DOHH2 (cell line): ENCODE results near the gene ZBTB44.

Source experiments
- H3F3A ChIP-seq: fragments of 200-600 bp; sonication (generic), shearing (Covaris generic); 2 replicates; pipeline ENCODE4 v1.6.0; 2016; ENCODE audit warnings: antibody characterized with exemption, mild to moderate bottlenecking; ENCODE audit not compliant: control insufficient read depth, insufficient read depth
- H3K27ac ChIP-seq: fragments of 200-600 bp; sonication (generic); 2 replicates; pipeline ENCODE4 v1.5.1; 2014; ENCODE audit warnings: low read depth, mild to moderate bottlenecking, low read length, moderate library complexity
- H3K27me3 ChIP-seq: fragments of 200-600 bp; sonication (generic); 2 replicates; pipeline ENCODE4 v1.6.1; 2014; ENCODE audit warnings: mild to moderate bottlenecking, low read length, mixed read lengths; ENCODE audit not compliant: control insufficient read depth
- H3K36me3 ChIP-seq: fragments of 200-600 bp; sonication (generic); 2 replicates; pipeline ENCODE4 v1.6.1; 2014; ENCODE audit warnings: mild to moderate bottlenecking, low read length, moderate library complexity, mixed read lengths; ENCODE audit not compliant: control insufficient read depth
- H3K4me1 ChIP-seq: fragments of 200-600 bp; sonication (generic); 2 replicates; pipeline ENCODE4 v1.6.1; 2014; ENCODE audit warnings: mild to moderate bottlenecking, low read length, mixed read lengths; ENCODE audit not compliant: control insufficient read depth
- H3K4me2 ChIP-seq: fragments of 200-600 bp; sonication (generic); 2 replicates; pipeline ENCODE4 v1.6.0; 2014; ENCODE audit warnings: mild to moderate bottlenecking, low read length, moderate library complexity
- H3K4me3 ChIP-seq: fragments of 200-600 bp; sonication (generic); 2 replicates; pipeline ENCODE4 v1.5.1; 2014; ENCODE audit warnings: mild to moderate bottlenecking, low read length, mixed read lengths
- H3K79me2 ChIP-seq: fragments of 200-600 bp; sonication (generic); 2 replicates; pipeline ENCODE4 v1.6.1; 2014; ENCODE audit warnings: mild to moderate bottlenecking, low read length, mixed read lengths; ENCODE audit not compliant: control insufficient read depth
- H3K9me2 ChIP-seq: fragments of 200-600 bp; sonication (generic); replicated peaks from 2 replicates; pipeline ENCODE4 v1.6.1; 2014; ENCODE audit warnings: mild to moderate bottlenecking, low read length, mixed read lengths; ENCODE audit not compliant: control insufficient read depth
- H3K9me3 ChIP-seq: fragments of 200-600 bp; sonication (generic); 2 replicates; pipeline ENCODE4 v1.6.1; 2014; ENCODE audit warnings: antibody characterized with exemption, low read length, mixed read lengths; ENCODE audit not compliant: control insufficient read depth, insufficient read depth
- H4K20me1 ChIP-seq: fragments of 200-600 bp; sonication (generic); 2 replicates; pipeline ENCODE4 v1.6.0; 2014; ENCODE audit warnings: low read depth, mild to moderate bottlenecking, antibody characterized with exemption, low read length, moderate library complexity; ENCODE audit not compliant: control insufficient read depth, insufficient read depth
- CTCF ChIP-seq: fragments of 200-600 bp; sonication (generic); IDR thresholded peaks from one replicate; pipeline ENCODE4 v1.5.1; 2014; ENCODE audit warnings: antibody characterized with exemption, mild to moderate bottlenecking, low read depth, low read length; ENCODE audit not compliant: poor library complexity, severe bottlenecking
- EZH2phosphoT487 ChIP-seq: fragments of 200-600 bp; sonication (generic); IDR thresholded peaks from 2 replicates; pipeline ENCODE4 v1.6.1; 2017; ENCODE audit warnings: borderline replicate concordance, mild to moderate bottlenecking, antibody characterized with exemption, low read length, moderate library complexity, mixed read lengths

Gene ZBTB44

GRCh38 chr11:130304651-130305050 is 10.1 kb downstream of the ZBTB44 start:
- H3K79me2 ChIP-seq, result peaks cover 100% of the 10 kb centered on the region
- no peak overlapping the region for H3K27ac ChIP-seq
- H3K36me3 ChIP-seq, result peaks cover 35% of the 10 kb centered on the region
- H3K9me2 ChIP-seq, result no peaks in the 10 kb centered on the region
- no peaks in the 10 kb centered on the region; the same call in none of the 2 replicates for H3F3A ChIP-seq
- TF ChIP-seq EZH2phosphoT487 (no peak), CTCF (no peak)
- H3K4me2 ChIP-seq, result no peak overlapping the region
- H3K4me1 ChIP-seq, result peaks cover 42% of the 10 kb centered on the region
- no peak overlapping the region for H3K4me3 ChIP-seq
- H4K20me1 ChIP-seq, result no peaks in the 10 kb centered on the region
- no peaks in the 10 kb centered on the region for H3K27me3 ChIP-seq
- H3K9me3 ChIP-seq, result peaks cover 15% of the 10 kb centered on the region; the same call in 1 of the 2 replicates

- H3K27ac ChIP-seq, result peak overlapping the region; percentile 8; the same call in 1 of the 2 replicates
- H4K20me1 ChIP-seq, result peaks cover 5% of the 10 kb centered on the region; the same call in 1 of the 2 replicates
- TF ChIP-seq CTCF (no peak), EZH2phosphoT487 (no peak)
- peaks cover 19% of the 10 kb centered on the region for H3K36me3 ChIP-seq
- H3K9me2 ChIP-seq, result no peaks in the 10 kb centered on the region
- no peaks in the 10 kb centered on the region for H3K27me3 ChIP-seq
- peaks cover 99% of the 10 kb centered on the region for H3K79me2 ChIP-seq
- H3K4me1 ChIP-seq, result peaks cover 31% of the 10 kb centered on the region
- H3K9me3 ChIP-seq, result peaks cover 3% of the 10 kb centered on the region; the same call in 1 of the 2 replicates
- H3F3A ChIP-seq, result no peaks in the 10 kb centered on the region; the same call in none of the 2 replicates
- H3K4me3 ChIP-seq, result peak overlapping the region; percentile 3
- H3K4me2 ChIP-seq, result peak overlapping the region; percentile 49
These were observed 13.7 kb downstream of the ZBTB44 start for GRCh38 chr11:130301002-130301401.

- Histone ChIP-seq H3F3A (no peaks in the 10 kb centered on the region; the same call in none of the 2 replicates), H3K27ac (peak overlapping the region; percentile 8; the same call in 1 of the 2 replicates), H3K27me3 (no peaks in the 10 kb centered on the region), H3K79me2 (peaks cover 99% of the 10 kb centered on the region), H3K9me3 (peaks cover under 1% of the 10 kb centered on the region; the same call in 1 of the 2 replicates), H4K20me1 (peaks cover 5% of the 10 kb centered on the region; the same call in 1 of the 2 replicates), H3K4me3 (no peak overlapping the region), H3K36me3 (peaks cover 19% of the 10 kb centered on the region), H3K4me1 (peaks cover 31% of the 10 kb centered on the region), H3K9me2 (no peaks in the 10 kb centered on the region), H3K4me2 (peak overlapping the region; percentile 49)
- TF ChIP-seq EZH2phosphoT487 (no peak), CTCF (no peak)
These were observed 14.2 kb downstream of the ZBTB44 start for GRCh38 chr11:130300567-130300966.
